CD4-positive, CD25-positive, alpha-beta regulatory T cell (primary cell): ENCODE data around the gene VIL1. TPM values are rescaled to one million over a fixed set of nuclear protein-coding genes. Genes with fewer than 3 reads are reported as not detected.

Experiments used
- ATAC-seq, 2 donors: fragments of 150-1000 bp; cut with Tn5 transposase; one replicate each; pipeline ENCODE4 v1.10.0; 2021; ENCODE audit warnings: low read depth in 2 of 2, moderate number of reproducible peaks in 2 of 2, moderate library complexity in 1 of 2
- DNase-seq, 3 donors: peaks; one replicate each; pipeline versions ENCODE4 v3.0.0 to v3.0.0-alpha.2; 2012 to 2022; ENCODE audit warnings: mixed read lengths in 1 of 3
- H3K27ac ChIP-seq: one replicate; pipeline ENCODE4 v1.7.0; 2013; ENCODE audit warnings: mild to moderate bottlenecking, low read length; ENCODE audit not compliant: insufficient read depth, poor library complexity, severe bottlenecking
- H3K27me3 ChIP-seq: one replicate; pipeline ENCODE4 v1.7.0; 2013; ENCODE audit warnings: low read length; ENCODE audit not compliant: control insufficient read depth, insufficient read depth
- H3K36me3 ChIP-seq: one replicate; pipeline ENCODE4 v1.7.0; 2013; ENCODE audit warnings: mild to moderate bottlenecking, low read length, moderate library complexity; ENCODE audit not compliant: control insufficient read depth, insufficient read depth
- H3K4me1 ChIP-seq: 2 replicates; pipeline ENCODE4 v1.7.0; 2013; ENCODE audit warnings: mild to moderate bottlenecking, low read length; ENCODE audit not compliant: insufficient read depth, control insufficient read depth, poor library complexity, severe bottlenecking
- H3K4me3 ChIP-seq: one replicate; pipeline ENCODE4 v1.7.0; 2013; ENCODE audit warnings: low read depth, mild to moderate bottlenecking, low read length, moderate library complexity
- H3K9me3 ChIP-seq, 2 experiments: 1 replicate in 1 of 2; 2 replicates in 1 of 2; pipeline ENCODE4 v1.7.0; 2013; ENCODE audit warnings: low read length in 2 of 2, mild to moderate bottlenecking in 1 of 2, moderate library complexity in 1 of 2; ENCODE audit not compliant: control insufficient read depth in 2 of 2
- H3K27ac Mint-ChIP-seq, 3 donors: one replicate each; pipeline ENCODE4 v1.8.0; 2020 to 2022; ENCODE audit warnings: mild to moderate bottlenecking in 3 of 3, mixed read lengths in 3 of 3, moderate library complexity in 2 of 3
- H3K27me3 Mint-ChIP-seq: one replicate; pipeline ENCODE4 v1.8.0; 2022; ENCODE audit warnings: mild to moderate bottlenecking, mixed read lengths
- H3K36me3 Mint-ChIP-seq: one replicate; pipeline ENCODE4 v1.8.0; 2020; ENCODE audit warnings: mixed read lengths
- H3K4me1 Mint-ChIP-seq, 4 donors: one replicate each; pipeline ENCODE4 v1.8.0; 2020 to 2022; ENCODE audit warnings: mixed read lengths in 4 of 4, mild to moderate bottlenecking in 1 of 4
- H3K4me3 Mint-ChIP-seq, 4 donors: one replicate each; pipeline ENCODE4 v1.8.0; 2020 to 2022; ENCODE audit warnings: mild to moderate bottlenecking in 4 of 4, mixed read lengths in 4 of 4, moderate library complexity in 3 of 4
- H3K9me3 Mint-ChIP-seq, 7 donors: one replicate each; pipeline ENCODE4 v1.8.0; 2020 to 2022; ENCODE audit warnings: mixed read lengths in 7 of 7, mild to moderate bottlenecking in 3 of 7, moderate library complexity in 2 of 7
- polyA plus RNA-seq, 4 donors: library from polyadenylated mRNA; unstranded; fragments of 300-500 nt; fragmentation: Illumina TruSeq; gene quantifications; one replicate each; pipeline ENCODE4 v1.2.3, GENCODE V29; 2021
- total RNA-seq: library from RNA; stranded (reverse); gene quantifications from one replicate; pipeline ENCODE4 v1.2.3, GENCODE V29; 2022

Gene VIL1
- total and polyA plus RNA-seq, 5 donors from 2014 or later: 0.08 to 2.1 (median 0.18) TPM; not detected in 1

DNA sequence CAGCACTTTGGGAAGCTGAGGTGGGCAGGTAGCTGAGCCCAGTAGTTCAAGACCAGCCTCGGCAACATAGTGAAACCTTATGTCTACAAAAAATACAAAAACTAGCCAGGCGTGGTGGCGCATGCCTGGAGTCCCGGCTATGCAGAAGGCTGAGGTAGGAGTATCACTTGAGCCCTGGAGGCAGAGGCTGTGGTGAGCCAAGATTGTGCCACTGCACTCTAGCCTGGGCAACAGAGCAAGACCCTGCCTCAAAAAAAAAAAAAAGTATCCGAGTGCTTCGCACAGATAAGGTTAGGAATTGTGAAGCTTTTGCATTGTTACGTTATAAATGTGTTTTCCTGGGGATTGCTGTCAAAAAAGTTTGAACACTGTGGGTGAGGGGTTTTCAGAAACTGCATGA lies 15.1 kb upstream of the VIL1 start:
- Histone ChIP-seq H3K36me3 (peaks cover 17% of the 10 kb centered on the region), H3K27ac (peak overlapping the region; percentile 14), H3K4me1 (peaks cover 73% of the 10 kb centered on the region), H3K9me3 (no peaks in the 10 kb centered on the region), H3K4me3 (no peak overlapping the region), H3K27me3 (no peaks in the 10 kb centered on the region)
- Mint-ChIP-seq H3K27me3 (no peaks in the 10 kb centered on the region), H3K4me3 (peak overlapping the region; percentile 41 to 89 (median 73)), H3K4me1 (peaks cover 6 to 63% (median 34%) of the 10 kb centered on the region in 4 donors), H3K36me3 (peaks cover 11% of the 10 kb centered on the region), H3K27ac (peak overlapping the region in 2 of 3 donors; percentile 65 to 79), H3K9me3 (peaks cover 0 to 2% (median 0%) of the 10 kb centered on the region in 7 donors)
- ATAC-seq: no peak
- DNase-seq: no peak

DNA sequence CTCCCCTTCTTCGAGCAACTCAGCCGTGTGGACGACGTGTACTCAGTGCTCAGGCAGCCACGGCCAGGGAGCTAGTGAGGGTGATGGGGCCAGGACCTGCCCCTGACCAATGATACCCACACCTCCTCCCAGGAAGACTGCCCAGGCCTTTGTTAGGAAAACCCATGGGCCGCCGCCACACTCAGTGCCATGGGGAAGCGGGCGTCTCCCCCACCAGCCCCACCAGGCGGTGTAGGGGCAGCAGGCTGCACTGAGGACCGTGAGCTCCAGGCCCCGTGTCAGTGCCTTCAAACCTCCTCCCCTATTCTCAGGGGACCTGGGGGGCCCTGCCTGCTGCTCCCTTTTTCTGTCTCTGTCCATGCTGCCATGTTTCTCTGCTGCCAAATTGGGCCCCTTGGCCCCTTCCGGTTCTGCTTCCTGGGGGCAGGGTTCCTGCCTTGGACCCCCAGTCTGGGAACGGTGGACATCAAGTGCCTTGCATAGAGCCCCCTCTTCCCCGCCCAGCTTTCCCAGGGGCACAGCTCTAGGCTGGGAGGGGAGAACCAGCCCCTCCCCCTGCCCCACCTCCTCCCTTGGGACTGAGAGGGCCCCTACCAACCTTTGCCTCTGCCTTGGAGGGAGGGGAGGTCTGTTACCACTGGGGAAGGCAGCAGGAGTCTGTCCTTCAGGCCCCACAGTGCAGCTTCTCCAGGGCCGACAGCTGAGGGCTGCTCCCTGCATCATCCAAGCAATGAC lies 14.4 kb upstream of the VIL1 start:
- peak overlapping the region; percentile 25 to 97 (median 48) for H3K27ac Mint-ChIP-seq
- peak overlapping the region; percentile 23 for H3K27ac ChIP-seq

DNA sequence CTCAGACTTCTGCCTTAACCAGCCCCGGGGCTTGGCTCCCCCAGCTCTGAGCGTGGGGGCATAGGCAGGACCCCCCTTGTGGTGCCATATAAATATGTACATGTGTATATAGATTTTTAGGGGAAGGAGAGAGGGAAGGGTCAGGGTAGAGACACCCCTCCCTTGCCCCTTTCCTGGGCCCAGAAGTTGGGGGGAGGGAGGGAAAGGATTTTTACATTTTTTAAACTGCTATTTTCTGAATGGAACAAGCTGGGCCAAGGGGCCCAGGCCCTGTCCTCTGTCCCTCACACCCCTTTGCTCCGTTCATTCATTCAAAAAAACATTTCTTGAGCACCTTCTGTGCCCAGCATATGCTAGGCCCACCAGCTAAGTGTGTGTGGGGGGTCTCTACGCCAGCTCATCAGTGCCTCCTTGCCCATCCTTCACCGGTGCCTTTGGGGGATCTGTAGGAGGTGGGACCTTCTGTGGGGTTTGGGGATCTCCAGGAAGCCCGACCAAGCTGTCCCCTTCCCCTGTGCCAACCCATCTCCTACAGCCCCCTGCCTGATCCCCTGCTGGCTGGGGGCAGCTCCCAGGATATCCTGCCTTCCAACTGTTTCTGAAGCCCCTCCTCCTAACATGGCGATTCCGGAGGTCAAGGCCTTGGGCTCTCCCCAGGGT lies 13.7 kb upstream of the VIL1 start:
- peaks cover 11% of the 10 kb centered on the region for H3K36me3 Mint-ChIP-seq
- Histone ChIP-seq H3K4me3 (peak overlapping the region; percentile 37), H3K36me3 (peaks cover 17% of the 10 kb centered on the region), H3K9me3 (no peaks in the 10 kb centered on the region), H3K4me1 (peaks cover 64% of the 10 kb centered on the region), H3K27ac (peak overlapping the region; percentile 84), H3K27me3 (no peaks in the 10 kb centered on the region)
- H3K9me3 Mint-ChIP-seq: peaks cover 0 to 2% (median 0%) of the 10 kb centered on the region in 7 donors
- ATAC-seq (no peak), DNase-seq (no peak)
- H3K27me3 Mint-ChIP-seq: no peaks in the 10 kb centered on the region
- H3K4me1 Mint-ChIP-seq: peaks cover 6 to 63% (median 36%) of the 10 kb centered on the region in 4 donors
- H3K4me3 Mint-ChIP-seq: peak overlapping the region; percentile 84 to 91 (median 89)
- H3K27ac Mint-ChIP-seq: peak overlapping the region; percentile 77 to 97 (median 86)

More for the DNA sequence above, 14.4 kb upstream of the VIL1 start:
- Mint-ChIP-seq H3K36me3 (peaks cover 11% of the 10 kb centered on the region), H3K4me1 (peaks cover 6 to 63% (median 34%) of the 10 kb centered on the region in 4 donors), H3K27me3 (no peaks in the 10 kb centered on the region), H3K4me3 (peak overlapping the region in 3 of 4 donors; percentile 62 to 89 (median 78)), H3K9me3 (peaks cover 0 to 2% (median 0%) of the 10 kb centered on the region in 7 donors)
- no peaks in the 10 kb centered on the region for H3K27me3 ChIP-seq
- ATAC-seq: no peak
- peaks cover 17% of the 10 kb centered on the region for H3K36me3 ChIP-seq
- H3K9me3 ChIP-seq: no peaks in the 10 kb centered on the region
- H3K4me1 ChIP-seq: peaks cover 66% of the 10 kb centered on the region
- DNase-seq: no peak
- no peak overlapping the region for H3K4me3 ChIP-seq

DNA sequence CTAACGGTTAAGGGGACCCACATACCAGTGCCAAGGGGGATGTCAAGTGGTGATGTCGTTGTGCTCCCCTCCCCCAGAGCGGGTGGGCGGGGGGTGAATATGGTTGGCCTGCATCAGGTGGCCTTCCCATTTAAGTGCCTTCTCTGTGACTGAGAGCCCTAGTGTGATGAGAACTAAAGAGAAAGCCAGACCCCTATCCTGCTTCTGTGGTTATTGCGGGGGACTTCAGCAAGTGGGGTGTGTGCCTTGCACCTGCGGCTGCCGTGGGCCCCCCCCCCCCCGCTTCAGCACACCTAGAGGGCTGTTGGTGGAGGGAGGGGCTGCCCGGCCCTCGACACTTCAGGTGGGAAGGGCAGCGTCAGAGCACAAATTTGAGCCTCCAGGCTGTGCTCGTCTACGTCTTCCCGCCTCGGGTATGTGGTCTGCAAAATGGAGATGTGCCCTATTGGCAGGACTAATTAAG lies 13.1 kb upstream of the VIL1 start:
- Histone ChIP-seq H3K4me3 (peak overlapping the region; percentile 57), H3K27me3 (no peaks in the 10 kb centered on the region), H3K27ac (peak overlapping the region; percentile 84), H3K9me3 (no peaks in the 10 kb centered on the region), H3K4me1 (peaks cover 61% of the 10 kb centered on the region), H3K36me3 (peaks cover 17% of the 10 kb centered on the region)
- Mint-ChIP-seq H3K9me3 (peaks cover 0 to 2% (median 0%) of the 10 kb centered on the region in 7 donors), H3K27ac (peak overlapping the region; percentile 86 to 97 (median 92)), H3K36me3 (peaks cover 11% of the 10 kb centered on the region), H3K27me3 (no peaks in the 10 kb centered on the region), H3K4me1 (peaks cover 6 to 63% (median 36%) of the 10 kb centered on the region in 4 donors), H3K4me3 (peak overlapping the region; percentile 84 to 91 (median 89))
- DNase-seq: no peak
- ATAC-seq: peak; percentile 2 to 13

DNA sequence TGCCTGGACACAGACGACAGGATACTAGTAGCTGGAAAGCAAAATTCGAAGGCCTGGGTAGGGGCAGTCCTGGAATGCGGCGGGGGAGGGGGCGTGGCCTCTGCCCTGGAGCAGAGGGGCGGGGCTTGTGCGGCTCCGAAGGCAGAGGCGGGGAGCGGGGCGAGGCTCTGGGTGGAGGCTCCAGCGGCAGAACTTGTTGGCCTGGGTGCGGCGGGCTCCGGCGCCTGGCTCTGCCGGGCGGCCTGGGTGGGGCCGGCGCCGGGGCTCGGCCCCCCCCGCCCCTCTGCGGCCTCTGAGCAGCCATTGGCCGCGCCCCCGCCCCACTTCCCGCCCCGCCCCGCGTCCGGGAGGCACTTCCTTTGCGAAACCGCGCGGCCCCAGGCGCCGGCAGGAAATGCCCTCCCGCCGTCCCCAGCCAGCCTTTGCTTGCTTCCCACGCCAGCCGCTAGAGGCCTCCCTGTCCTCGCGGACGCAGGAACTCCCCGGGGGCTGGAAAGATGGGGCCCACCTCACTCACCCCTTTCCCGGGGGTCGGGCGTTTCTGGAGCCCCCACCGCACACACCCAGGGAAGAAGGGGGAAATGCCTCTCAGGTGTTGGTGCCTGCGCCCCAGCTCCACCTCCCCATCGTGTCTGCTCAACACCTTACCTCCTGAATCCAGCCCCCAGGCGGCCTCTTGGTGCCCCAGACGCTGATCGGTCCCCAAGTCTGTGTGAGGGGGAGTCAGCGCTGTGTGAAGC lies 12.5 kb upstream of the VIL1 start:
- ATAC-seq: peak; percentile 81 to 83
- H3K36me3 ChIP-seq: peaks cover 17% of the 10 kb centered on the region
- no peaks in the 10 kb centered on the region for H3K27me3 ChIP-seq
- Mint-ChIP-seq H3K4me1 (peaks cover 6 to 60% (median 35%) of the 10 kb centered on the region in 4 donors), H3K36me3 (peaks cover 11% of the 10 kb centered on the region), H3K9me3 (peaks cover 0 to 2% (median 0%) of the 10 kb centered on the region in 7 donors), H3K4me3 (peak overlapping the region; percentile 89 to 94 (median 90)), H3K27me3 (no peaks in the 10 kb centered on the region), H3K27ac (peak overlapping the region; percentile 92 to 97 (median 94))
- H3K9me3 ChIP-seq: no peaks in the 10 kb centered on the region
- H3K4me1 ChIP-seq: peaks cover 55% of the 10 kb centered on the region
- DNase-seq: peak; percentile 86 to 97 (median 86)
- peak overlapping the region; percentile 84 for H3K27ac ChIP-seq
- peak overlapping the region; percentile 57 for H3K4me3 ChIP-seq

DNA sequence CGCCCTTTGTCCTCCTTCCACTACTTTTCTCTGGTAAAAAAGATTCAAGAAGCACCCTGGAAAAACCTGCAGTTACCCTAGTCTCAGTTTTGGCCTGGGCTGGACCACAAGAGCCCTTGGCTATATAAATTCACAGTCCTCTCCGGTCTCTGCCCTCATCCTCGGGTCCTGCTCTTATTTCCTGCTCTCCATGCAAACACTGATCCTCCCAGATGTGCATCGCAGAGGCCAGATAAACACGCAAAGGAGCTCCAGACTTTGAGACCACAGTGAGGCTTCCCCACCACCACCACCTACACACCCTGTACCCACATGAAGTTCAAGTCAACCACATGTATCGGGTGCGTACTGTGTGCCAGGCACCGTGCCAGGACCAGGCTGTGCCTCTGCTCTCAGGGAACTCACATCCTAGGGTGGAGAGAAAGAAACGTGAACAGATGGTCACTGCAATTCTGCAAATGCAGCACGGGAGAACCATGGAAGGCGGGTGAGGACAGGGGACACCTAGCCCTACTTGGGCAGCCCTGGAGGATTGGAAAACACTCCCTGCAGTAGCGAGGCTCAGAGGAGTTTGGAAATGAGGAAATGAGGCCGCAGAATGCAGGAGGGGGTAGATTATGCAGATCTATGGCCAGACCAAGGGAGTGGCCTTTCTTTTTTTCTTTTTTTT lies 11.8 kb upstream of the VIL1 start:
- ATAC-seq: no peak
- H3K9me3 Mint-ChIP-seq: peaks cover 0 to 2% (median 0%) of the 10 kb centered on the region in 7 donors

DNA sequence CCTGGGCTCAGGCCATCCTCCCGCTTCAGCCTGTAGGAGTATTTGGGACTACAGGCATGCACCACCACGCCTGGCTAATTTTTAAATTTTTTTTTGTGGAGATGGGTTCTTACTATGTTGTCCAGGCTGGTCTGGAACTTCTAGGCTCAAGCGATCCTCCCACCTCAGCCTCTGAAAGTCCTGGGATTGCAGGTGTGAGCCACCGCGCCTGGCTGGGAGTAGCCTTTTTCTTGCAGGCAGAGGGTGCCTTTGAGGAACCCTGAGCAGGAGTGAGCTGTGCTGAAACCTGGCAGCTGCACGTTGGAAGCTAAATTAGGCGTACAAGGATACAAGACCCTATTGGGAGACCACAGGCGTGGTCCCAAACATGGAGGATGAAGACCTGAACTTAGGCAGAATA lies 11.2 kb upstream of the VIL1 start:
- Histone ChIP-seq H3K4me1 (peaks cover 42% of the 10 kb centered on the region), H3K27ac (no peak overlapping the region)
- ATAC-seq: no peak

More for the DNA sequence above, 11.8 kb upstream of the VIL1 start:
- H3K9me3 ChIP-seq: no peaks in the 10 kb centered on the region
- H3K27ac ChIP-seq: peak overlapping the region; percentile 84
- peaks cover 11% of the 10 kb centered on the region for H3K36me3 Mint-ChIP-seq
- H3K4me3 ChIP-seq: peak overlapping the region; percentile 56
- peak overlapping the region; percentile 80 to 97 (median 94) for H3K27ac Mint-ChIP-seq
- peaks cover 6 to 54% (median 33%) of the 10 kb centered on the region in 4 donors for H3K4me1 Mint-ChIP-seq
- no peaks in the 10 kb centered on the region for H3K27me3 Mint-ChIP-seq
- peak overlapping the region; percentile 85 to 94 (median 89) for H3K4me3 Mint-ChIP-seq
- peaks cover 15% of the 10 kb centered on the region for H3K36me3 ChIP-seq
- no peaks in the 10 kb centered on the region for H3K27me3 ChIP-seq
- DNase-seq: peak; percentile 31 to 68 (median 50)
- H3K4me1 ChIP-seq: peaks cover 48% of the 10 kb centered on the region

More for the DNA sequence above, 11.2 kb upstream of the VIL1 start:
- H3K9me3 ChIP-seq: no peaks in the 10 kb centered on the region
- peaks cover 11% of the 10 kb centered on the region for H3K36me3 Mint-ChIP-seq
- DNase-seq: no peak
- peaks cover 0 to 2% (median 0%) of the 10 kb centered on the region in 7 donors for H3K9me3 Mint-ChIP-seq
- peaks cover 6 to 49% (median 35%) of the 10 kb centered on the region in 4 donors for H3K4me1 Mint-ChIP-seq
- peaks cover 11% of the 10 kb centered on the region for H3K36me3 ChIP-seq
- H3K27ac Mint-ChIP-seq: peak overlapping the region in 1 of 3 donors; percentile 56
- no peaks in the 10 kb centered on the region for H3K27me3 ChIP-seq
- peak overlapping the region in 1 of 4 donors; percentile 89 for H3K4me3 Mint-ChIP-seq
- H3K27me3 Mint-ChIP-seq: no peaks in the 10 kb centered on the region
- H3K4me3 ChIP-seq: no peak overlapping the region
